Dermis microvascular lymphatic vessel endothelial cell (primary cell): Measurements from ENCODE around the gene KPNA1. TPM values are rescaled to one million over a fixed set of nuclear protein-coding genes. Genes with fewer than 3 reads are reported as not detected.
A peak's percentile ranks its signal among the peaks of the same experiment; 100 is the strongest.
"Not testable (repeated sequence)": the region's sequence is repeated elsewhere in the genome, so short reads cannot be mapped to it uniquely, and the experiment has no call there.

Source experiments
- DNase-seq, 2 donors: peaks; one replicate each; pipeline versions ENCODE4 v3.0.0 to v3.0.0-alpha.2; 2010; ENCODE audit warnings: low read depth in 2 of 2
- total RNA-seq: library from RNA; depleted of rRNA; stranded (reverse); fragments of >200 nt; gene quantifications from 2 replicates; pipeline ENCODE4 v1.2.1, GENCODE V29; 2014

KPNA1 gene
- total RNA-seq, 1 donor from 2014 or later = 20.9 TPM

DNA sequence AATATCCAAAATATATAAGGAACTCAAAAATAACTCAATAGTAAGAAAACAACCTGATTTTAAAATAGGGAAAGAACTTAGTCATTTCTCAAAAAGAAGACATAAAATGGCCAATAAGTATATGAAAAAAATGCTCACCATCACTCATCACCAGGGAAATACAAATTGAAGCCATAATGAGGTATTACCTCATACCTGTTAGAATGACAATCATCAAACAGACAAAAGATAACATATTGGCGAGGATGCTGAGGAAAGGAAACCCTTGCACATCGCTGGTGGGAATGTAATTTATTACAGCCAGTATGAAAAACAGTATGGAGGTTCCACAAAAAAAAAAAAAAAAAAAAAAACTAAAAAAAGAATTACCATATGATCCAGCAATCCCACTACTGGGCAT, 38.2 kb downstream of the KPNA1 start:
- DNase-seq = peak in 1 of 2 donors; percentile 4

GRCh38 chr3:122475316-122475715, 39.4 kb downstream of the KPNA1 start:
- no peak for DNase-seq

DNA sequence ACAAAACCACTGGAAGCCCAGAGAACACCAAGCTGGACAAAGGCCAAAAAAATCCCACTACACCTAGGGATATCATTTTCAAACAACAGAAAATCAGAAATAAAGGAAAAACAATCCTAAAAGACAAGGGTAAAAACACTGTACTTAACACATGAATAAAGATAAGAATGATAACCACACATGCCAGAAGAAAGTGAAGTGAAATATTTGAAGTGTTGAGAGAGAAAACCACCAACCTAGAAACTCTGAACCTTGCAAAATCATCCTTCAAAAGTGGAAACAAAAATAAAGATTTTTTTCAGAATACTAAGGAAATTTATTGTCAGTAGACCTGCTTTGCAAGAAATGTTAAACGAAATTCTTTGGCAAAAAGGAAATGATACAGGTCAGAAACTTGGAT, 45.1 kb downstream of the KPNA1 start:
- DNase-seq = no peak

- DNase-seq = no peak
Observed at GRCh38 chr3:122468896-122469533, 45.7 kb downstream of the KPNA1 start.

DNA sequence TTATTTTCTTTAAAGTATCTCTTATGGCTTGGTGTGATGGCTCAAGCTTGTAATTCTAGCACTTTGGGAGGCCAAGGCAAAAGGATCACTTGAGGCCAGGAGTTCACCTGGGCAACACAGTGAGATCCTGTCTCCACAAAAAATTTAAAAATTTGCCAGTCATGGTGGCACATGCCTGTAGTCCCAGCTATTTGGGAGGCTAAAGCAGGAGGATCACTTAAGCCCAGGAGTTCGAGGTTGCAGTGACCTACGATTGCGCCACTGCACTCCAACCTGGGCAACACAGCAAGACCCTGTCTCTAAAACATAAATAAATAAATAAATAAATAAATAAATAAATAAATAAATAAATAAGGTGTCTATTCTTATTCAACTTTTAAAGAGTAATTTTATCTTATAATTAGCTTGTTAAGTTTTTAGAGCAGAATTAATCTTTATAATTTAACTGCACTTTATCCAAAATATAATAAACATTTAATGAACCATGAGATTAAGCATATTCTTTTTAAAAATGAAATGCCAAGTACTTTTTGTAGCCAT, 48.0 kb downstream of the KPNA1 start:
- no peak for DNase-seq

- DNase-seq = no peak
Observed at GRCh38 chr3:122464659-122465058, 50.1 kb downstream of the KPNA1 start.

GRCh38 chr3:122462406-122462805, 52.3 kb downstream of the KPNA1 start:
- DNase-seq = no peak

DNA sequence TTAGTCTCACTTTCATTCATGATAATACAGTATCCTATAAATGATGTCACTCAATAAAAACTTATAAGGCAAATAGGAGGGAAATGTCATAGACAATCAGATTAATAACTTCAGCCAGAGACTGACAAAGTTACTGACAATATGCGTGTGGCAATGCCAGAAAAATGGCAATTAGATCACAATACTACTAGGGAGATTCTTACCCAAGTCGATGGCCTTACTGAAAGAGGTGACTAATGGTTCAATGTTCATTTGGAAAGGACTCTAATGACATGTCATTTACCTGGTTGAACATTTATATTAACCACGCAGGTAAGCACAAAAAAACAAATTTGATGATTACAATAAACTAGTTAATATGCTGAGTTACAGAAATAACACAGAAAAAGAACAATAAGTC, 52.9 kb downstream of the KPNA1 start:
- no peak for DNase-seq

- DNase-seq = peak in 1 of 2 donors; percentile 46
Observed at GRCh38 chr3:122458992-122459391, 55.7 kb downstream of the KPNA1 start.

DNA sequence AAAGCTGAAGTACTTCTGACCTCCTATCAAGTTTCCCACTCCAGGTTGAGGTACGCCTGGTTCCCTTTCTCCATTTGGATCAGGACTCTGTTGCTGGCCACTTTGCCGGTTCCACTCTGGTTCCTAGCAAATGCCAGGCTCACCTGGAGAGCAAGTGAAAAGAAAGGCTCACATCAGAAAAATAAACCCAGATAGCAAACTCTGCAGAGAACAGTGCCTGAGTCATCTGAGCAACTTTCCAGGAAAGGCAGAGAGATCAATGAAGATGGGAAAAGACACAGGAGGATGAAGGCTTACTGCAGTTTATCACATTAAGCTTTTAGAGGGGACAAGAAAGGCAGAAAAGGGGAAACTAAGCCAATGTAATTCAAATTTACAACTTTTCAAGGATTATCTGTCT, 57.0 kb downstream of the KPNA1 start:
- no peak for DNase-seq

DNA sequence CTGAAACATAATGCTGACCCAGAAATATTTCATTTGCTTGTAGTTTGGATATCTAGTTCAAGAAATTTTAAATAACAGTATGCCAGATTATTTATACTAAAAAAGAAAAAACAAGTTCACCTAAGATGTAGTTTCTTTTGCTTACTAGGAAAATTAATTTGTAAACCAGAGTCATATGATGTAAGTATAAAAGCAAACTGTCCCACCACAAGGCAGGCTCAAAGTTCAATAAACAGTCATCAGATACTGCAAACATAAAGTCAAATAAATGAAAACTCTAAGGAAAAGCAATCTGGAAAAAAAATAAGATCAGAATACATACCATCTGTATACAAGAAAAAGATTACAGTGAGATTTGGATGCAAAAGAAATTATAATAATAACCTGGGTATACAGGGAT, 58.7 kb downstream of the KPNA1 start:
- DNase-seq = no peak

- no peak for DNase-seq
Observed at GRCh38 chr3:122451371-122451770, 63.4 kb downstream of the KPNA1 start.

DNA sequence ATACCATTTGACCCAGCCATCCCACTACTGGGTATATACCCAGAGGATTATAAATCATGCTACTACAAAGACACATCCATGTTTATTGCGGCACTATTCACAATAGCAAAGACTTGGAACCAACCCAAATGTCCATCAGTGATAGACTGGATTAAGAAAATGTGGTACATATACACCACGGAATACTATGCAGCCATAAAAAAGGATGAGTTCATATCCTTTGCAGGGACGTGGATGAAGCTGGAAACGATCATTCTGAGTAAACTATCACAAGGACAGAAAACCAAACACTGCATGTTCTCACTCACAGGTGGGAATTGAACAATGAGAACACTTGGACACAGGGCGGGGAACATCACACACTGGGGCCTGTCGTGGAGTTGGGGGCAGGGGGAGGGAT, 66.5 kb downstream of the KPNA1 start:
- DNase-seq = not testable (repeated sequence)

GRCh38 chr3:122444491-122444887, 70.2 kb downstream of the KPNA1 start:
- DNase-seq = not testable (repeated sequence)

DNA sequence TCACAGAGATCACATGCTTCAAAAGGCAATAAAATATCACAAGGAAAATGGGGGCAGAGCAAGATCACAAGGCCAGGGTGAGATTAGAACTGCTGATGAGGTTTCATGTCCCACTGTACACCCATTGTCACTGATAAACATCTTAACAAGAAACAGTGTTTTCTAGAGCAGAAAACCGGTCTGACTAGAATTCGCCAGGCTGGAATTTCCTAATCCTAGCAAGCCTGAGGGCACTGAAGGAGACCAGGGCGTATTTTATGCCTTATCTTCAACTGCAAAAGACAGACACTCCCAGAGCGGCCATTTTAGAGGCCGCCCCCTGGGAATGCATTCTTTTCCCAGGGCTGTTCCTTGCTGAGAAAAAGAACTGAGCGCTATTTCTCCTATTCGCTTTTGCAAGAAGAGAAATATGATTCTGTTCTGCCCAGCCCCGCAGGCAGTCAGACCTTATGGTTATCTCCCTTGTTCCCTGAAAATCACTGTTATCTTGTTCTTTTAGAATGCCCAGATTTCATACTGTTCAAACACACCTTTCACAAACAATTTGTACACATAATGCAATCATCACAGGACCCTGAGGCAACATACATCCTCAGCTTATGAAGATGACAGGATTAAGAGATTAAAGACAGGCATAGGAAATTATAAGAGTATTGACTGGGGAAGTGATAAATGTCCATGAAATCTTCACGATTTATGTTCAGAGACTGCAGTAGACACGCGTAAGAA, 70.8 kb downstream of the KPNA1 start:
- not testable (repeated sequence) for DNase-seq

DNA sequence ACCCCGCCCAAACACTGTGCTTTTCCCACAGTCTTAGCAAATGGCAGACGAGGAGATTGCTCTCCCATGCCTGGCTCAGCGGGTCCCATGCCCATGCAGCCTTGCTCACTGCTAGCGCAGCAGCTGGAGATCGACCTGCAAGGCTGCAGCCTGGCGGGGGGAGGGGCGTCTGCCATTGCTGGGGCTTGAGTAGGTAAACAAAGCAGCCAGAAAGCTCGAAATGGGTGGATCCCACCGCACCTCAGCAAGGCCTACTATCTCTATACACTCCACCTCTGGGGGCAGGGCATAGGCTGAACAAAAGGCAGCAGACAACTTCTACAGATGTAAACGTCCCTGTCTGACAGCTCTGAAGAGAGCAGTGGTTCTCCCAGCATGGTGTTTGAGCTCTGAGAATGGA, 71.6 kb downstream of the KPNA1 start:
- no peak for DNase-seq

DNA sequence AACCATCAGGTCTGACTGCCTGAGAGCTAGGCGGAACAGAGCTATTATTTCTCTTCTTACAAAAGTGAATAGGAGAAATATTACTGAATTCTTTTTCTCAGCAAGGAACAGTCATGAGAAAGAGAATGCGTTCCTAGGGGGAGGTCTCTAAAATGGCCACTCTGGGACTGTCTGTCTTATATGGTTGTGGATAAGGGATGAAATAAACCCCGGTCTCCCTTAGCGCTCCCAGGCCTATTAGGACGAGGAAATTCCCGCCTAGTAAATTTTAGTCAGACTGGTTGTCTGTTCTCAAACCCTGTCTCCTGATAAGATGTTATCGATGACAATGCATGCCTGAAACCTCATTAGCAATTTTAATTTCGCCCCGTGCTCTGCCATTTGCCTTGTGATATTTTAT, 78.8 kb downstream of the KPNA1 start:
- DNase-seq = no peak

DNA sequence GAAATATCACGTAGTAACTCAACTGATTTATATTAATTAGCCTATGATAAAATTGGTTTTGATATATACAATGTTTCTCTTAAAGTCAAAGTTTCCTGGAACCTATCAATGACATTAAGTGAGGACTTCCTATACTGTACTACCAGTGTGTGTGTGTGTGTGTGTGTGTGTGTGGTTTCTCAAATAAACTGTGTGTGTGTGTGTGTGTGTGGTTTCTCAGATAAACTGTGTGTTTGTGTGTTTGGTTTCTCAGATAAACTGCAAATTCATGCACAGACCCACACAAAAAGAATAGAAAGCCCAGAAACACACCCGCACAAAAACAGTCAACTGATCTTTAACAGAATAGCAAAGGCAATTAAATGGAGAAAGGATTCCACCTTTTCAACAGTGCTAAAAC, 84.4 kb downstream of the KPNA1 start:
- DNase-seq = no peak

DNA sequence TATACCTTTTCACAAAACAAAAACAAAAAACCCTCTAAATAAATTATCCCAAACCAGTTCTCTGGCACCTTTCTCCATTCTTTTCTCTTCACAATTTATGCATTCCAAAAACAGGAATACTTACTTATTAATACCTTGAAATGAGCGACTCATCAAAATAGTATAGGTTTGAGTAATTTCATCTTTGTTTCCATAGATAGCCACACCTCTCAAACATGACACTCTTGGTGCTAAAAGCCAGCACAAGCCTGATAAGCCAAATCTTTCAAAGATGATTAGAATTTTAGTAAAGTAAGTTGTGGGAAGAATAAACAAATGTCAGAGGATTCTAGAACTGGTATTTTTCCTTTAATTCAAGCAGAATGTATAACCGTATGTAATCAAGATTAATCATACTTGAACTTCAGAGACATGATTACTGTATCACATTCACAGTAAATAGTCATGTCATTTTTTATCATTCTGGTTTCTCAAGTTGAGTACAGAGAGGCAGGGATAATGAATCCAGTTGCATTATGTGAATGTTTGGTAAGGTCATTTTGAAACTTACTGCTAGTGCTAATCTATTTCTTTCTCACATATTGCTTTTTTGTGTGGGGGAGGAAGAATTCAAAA, 86.8 kb downstream of the KPNA1 start:
- DNase-seq = no peak

DNA sequence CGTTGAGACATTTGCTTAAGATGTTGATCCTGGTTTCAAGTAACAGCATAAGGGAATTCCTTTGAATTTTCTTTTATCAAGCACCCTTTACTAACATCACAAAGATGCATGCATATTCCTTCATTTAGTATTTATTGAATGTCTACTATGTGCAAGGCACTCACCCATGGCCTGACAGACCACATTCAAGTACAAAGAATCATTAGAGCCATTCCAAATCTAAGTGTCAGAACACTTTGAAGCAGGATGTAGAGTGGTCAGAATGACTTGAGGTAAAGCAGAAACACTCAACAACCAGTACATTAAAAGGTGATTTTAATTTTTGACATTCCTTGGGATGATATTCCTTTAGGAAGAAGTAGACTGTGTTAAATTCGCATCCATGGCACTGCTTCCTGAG, 92.9 kb downstream of the KPNA1 start:
- no peak for DNase-seq

DNA sequence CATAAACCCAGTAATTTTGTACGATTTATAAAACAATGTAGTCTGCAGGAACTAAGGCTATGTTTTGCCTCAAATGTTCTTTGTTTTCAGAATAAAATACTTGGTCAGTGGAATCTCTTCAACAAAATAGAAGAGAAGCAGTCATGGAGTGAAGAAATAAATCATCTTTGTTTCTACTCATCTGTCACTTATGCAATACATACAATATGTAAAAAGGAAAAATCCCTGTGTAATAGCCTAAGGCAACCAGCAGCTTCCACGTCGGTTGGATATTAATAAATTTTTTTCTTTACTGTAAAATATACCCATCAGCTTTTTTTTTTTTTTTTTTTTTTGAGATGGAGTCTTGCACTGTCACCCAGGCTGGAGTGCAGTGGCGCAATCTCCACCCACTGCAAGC, 93.6 kb downstream of the KPNA1 start:
- no peak for DNase-seq

- peak; percentile 1 to 10 for DNase-seq
Observed at GRCh38 chr3:122416966-122417365, 97.8 kb downstream of the KPNA1 start.
